ENCODE data around the gene SEMA4F.
"Not testable (repeated sequence)": the region's sequence is repeated elsewhere in the genome, so short reads cannot be mapped to it uniquely, and the experiment has no call there.

Gene SEMA4F, protein sequence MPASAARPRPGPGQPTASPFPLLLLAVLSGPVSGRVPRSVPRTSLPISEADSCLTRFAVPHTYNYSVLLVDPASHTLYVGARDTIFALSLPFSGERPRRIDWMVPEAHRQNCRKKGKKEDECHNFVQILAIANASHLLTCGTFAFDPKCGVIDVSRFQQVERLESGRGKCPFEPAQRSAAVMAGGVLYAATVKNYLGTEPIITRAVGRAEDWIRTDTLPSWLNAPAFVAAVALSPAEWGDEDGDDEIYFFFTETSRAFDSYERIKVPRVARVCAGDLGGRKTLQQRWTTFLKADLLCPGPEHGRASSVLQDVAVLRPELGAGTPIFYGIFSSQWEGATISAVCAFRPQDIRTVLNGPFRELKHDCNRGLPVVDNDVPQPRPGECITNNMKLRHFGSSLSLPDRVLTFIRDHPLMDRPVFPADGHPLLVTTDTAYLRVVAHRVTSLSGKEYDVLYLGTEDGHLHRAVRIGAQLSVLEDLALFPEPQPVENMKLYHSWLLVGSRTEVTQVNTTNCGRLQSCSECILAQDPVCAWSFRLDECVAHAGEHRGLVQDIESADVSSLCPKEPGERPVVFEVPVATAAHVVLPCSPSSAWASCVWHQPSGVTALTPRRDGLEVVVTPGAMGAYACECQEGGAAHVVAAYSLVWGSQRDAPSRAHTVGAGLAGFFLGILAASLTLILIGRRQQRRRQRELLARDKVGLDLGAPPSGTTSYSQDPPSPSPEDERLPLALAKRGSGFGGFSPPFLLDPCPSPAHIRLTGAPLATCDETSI

GRCh38 chr2:74653985-74654882 is at the start of gene SEMA4F:
SEMA4F (plus strand) TSS chr2:74654247; CDS start chr2:74654377, 130 bp downstream.
- peak; percentile 95 to 96 for DNase-seq

GRCh38 chr2:74606927-74607326 is 47.1 kb upstream of the SEMA4F start:
- no peak for DNase-seq

GRCh38 chr2:74617122-74617521 is 36.9 kb upstream of the SEMA4F start:
- DNase-seq, result no peak

- no peak for DNase-seq
Observed at GRCh38 chr2:74618410-74619083, 35.5 kb upstream of the SEMA4F start.

GRCh38 chr2:74619651-74620297 is 34.3 kb upstream of the SEMA4F start:
- DNase-seq, result no peak

GRCh38 chr2:74620671-74621070 is 33.4 kb upstream of the SEMA4F start:
- DNase-seq, result no peak

GRCh38 chr2:74625658-74626425 is 28.2 kb upstream of the SEMA4F start:
- DNase-seq, result no peak

DNA sequence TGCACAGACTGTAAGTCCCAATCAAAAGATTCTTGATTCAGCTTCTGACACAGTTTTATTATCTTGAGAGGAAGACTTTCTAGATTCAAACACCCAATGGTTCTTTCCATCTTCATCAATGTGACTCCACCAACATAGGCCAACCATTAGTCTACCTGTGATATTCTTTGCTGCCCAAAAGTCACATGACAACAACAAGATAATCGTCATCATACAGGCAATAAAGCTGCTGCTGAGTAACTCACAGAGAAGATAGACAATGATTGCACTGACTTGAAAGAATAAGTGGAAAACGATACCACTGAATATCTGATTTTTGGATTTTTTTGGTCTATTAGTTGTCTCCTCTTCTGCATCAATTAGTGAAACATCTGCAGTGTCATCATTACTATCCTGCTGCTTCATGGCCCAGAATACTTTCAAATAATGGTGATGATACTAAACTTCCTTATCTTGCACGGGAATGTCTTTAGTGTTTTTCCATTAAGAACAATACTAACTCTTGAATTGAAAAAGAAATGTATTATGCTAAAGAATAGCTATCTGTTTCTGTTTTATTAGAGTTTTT is 25.4 kb upstream of the SEMA4F start:
- DNase-seq, result no peak

DNA sequence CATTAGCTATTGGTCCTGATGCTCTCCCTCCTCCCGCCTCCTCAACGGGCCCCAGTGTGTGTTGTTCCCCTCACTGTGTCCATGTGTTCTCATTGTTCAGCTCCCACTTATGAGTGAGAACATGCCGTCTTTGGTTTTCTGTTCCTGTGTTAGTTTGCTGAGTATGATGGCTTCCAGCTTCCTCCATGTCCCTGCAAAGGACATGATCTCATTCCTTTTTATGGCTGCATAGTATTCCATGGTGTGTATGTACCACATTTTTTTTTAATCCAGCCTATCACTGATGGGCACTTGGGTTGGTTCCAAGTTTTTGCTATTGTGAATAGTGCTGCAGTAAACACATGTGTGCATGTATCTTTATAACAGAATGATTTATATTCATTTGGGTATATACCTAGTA is 23.6 kb upstream of the SEMA4F start:
- not testable (repeated sequence) for DNase-seq

GRCh38 chr2:74632209-74632938 is 21.7 kb upstream of the SEMA4F start:
- no peak for DNase-seq

DNA sequence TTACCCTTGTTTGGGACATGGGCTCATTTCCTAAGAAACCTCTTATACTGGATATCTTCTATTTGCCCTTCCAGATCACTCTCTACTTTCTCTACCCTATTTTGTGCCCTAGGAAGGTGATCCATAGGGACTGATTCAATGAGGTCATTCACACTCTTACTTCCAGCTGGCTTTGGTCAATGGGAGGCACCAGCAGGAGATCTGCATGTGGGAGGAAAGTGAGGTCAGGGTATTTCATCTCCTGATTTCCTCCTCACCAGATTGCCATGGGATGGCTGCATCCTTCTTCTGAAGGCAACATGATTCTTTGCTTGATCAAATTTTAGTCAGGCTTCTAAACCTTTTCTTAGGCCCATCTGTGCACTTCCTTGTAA is 21.1 kb upstream of the SEMA4F start:
- DNase-seq, result no peak

- no peak for DNase-seq
Observed at GRCh38 chr2:74639550-74639949, 14.5 kb upstream of the SEMA4F start.

GRCh38 chr2:74645344-74645743 is 8.7 kb upstream of the SEMA4F start:
- no peak for DNase-seq

DNA sequence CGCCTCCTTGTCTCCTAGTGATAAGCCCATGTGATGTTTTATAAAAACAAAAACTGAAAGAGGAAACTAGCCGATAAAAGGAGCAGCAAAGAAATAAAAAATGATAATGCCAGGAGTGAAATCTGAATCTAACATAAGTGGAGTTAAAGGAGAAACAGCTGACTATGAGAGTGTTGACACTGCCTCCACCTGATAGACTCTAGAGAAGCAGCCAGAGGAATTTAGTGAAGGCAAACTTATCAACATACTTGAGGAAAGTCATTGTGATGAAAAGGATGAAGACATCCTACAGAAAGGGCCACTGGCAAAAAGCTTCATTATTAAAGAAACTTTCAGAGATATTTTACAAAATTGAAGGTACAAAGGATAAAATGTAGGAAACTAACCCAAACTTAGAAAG is 7.8 kb upstream of the SEMA4F start:
- DNase-seq, result no peak

GRCh38 chr2:74646834-74647482 is 7.1 kb upstream of the SEMA4F start:
- DNase-seq, result no peak

DNA sequence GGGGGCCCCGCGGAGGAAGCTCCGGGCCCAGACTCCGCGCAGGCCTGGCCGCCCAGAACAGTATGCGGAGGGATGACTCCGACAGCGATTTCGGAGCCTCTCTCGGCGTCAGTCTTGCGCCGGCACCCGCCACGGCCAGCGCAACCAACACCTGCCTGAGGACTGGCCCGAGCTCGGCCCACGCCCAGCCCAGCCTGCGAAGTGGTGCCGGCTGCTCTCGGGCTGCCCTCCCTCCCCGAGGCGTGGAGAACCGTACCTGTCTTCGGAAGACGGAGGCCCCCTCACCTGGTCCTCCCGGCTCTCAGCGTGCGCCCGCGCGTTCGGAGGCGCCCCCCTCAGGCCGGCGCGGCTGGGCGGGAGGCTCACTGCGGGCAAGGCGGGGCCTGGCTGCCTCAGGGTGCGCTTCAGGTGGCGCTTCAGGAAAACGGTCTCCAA is 6.0 kb upstream of the SEMA4F start, which contains the start of gene M1AP:
Gene M1AP (minus strand): TSS at position 322 of the 435 bp plus-strand sequence. CDS start 8,055 bp downstream, outside the sequence.
- no peak for DNase-seq

DNA sequence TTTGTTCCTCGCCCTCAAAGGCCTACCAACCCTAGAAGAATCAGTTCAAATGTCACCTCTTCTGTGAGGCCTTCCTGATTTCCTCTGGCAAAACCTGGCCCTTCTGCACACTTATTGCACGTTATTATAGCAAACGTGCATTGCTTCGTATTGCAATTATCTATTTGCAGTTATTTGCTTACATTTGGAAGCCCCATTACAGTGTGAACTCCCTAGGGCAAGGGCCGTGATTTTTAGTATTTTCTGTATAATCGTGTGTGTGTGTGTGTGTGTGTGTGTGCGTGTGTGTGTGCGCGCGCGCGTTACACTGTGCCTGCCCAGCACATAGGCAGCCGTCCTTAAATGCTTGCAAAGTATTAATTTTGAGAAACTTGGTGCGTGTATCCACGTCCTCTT is 460 bp upstream of the SEMA4F start:
- DNase-seq, result no peak

- no peak for DNase-seq
Observed at GRCh38 chr2:74655579-74655978, 1.5 kb downstream of the SEMA4F start.

DNA sequence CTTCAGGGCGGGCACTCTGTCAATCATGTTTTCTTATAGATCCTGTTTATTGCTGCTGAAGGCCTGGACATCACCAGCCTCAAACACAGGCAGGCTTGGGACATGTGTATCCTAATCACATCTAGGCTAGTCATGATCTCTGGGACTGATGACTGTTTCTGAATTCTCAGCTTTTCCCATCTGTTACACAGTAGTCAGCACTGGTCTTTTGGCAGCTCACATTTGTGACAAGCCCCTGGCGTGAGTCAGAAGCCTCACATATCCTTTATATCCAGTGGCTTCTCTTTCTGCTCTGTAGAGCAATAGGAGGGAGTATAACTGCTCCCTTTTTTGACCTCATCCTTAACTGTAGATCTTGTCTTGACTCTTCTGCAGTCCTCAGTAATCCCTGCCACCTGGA is 4.5 kb downstream of the SEMA4F start:
- no peak for DNase-seq

Data from hippocampal formation (tissue), 2 donors.